HepG2 (cell line): ENCODE data around the gene HDAC3. TPM values are rescaled to one million over a fixed set of nuclear protein-coding genes. Genes with fewer than 3 reads are reported as not detected.

Experiments used
- MEIS1 ChIP-seq: sonication (generic); formaldehyde crosslinking; IDR thresholded peaks from 2 replicates; pipeline ENCODE4 v1.9.0; 2021; ENCODE audit warnings: mild to moderate bottlenecking, missing genetic modification reagents, moderate library complexity, borderline replicate concordance
- NFYC ChIP-seq: IDR thresholded peaks from 2 replicates; pipeline ENCODE4 v1.6.1; 2016; ENCODE audit warnings: missing genetic modification reagents, missing compliant biosample characterization
- NR3C1 ChIP-seq: sonication (generic); formaldehyde crosslinking; IDR thresholded peaks from 2 replicates; pipeline ENCODE4 v1.4.0; 2020; ENCODE audit warnings: missing genetic modification reagents
- RBFOX2 ChIP-seq: fragments of 200-400 bp; formaldehyde crosslinking; IDR thresholded peaks from 2 replicates; pipeline ENCODE4 v1.6.1; 2017; ENCODE audit warnings: low read depth, mild to moderate bottlenecking, low read length
- SCMH1 ChIP-seq: sonication (generic); formaldehyde crosslinking; IDR thresholded peaks from 2 replicates; pipeline ENCODE4 v1.9.0; 2021; ENCODE audit warnings: missing genetic modification reagents, mild to moderate bottlenecking, borderline replicate concordance
- SIN3A ChIP-seq: IDR thresholded peaks from 2 replicates; pipeline ENCODE4 v1.6.1; 2011; ENCODE audit warnings: low read depth, mild to moderate bottlenecking, control low read depth, low read length, borderline replicate concordance
- SMYD3 ChIP-seq: sonication (generic); formaldehyde crosslinking; IDR thresholded peaks from 2 replicates; pipeline ENCODE4 v1.8.1; 2023; ENCODE audit warnings: mild to moderate bottlenecking, missing genetic modification reagents
- TCF12 ChIP-seq, 2 experiments: fragments of 450-650 bp in 1 of 2; sonication (generic) in 1 of 2; formaldehyde crosslinking in 1 of 2; IDR thresholded peaks; 2 replicates each; pipeline versions ENCODE4 v1.6.1 to v1.8.0; 2017 to 2022; ENCODE audit warnings: antibody characterized with exemption in 1 of 2, mild to moderate bottlenecking in 1 of 2, missing genetic modification reagents in 1 of 2, moderate library complexity in 1 of 2
- ZNF20 ChIP-seq: sonication (generic); formaldehyde crosslinking; IDR thresholded peaks from 2 replicates; pipeline ENCODE4 v1.4.0; 2020; ENCODE audit warnings: mild to moderate bottlenecking, moderate library complexity, missing genetic modification reagents
- ZNF543 ChIP-seq: sonication (generic); formaldehyde crosslinking; IDR thresholded peaks from 2 replicates; pipeline ENCODE4 v1.4.0; 2020; ENCODE audit warnings: mild to moderate bottlenecking, missing genetic modification reagents
- ZNF546 ChIP-seq: sonication (generic); formaldehyde crosslinking; conservative IDR thresholded peaks from 2 replicates; pipeline ENCODE4 v1.8.1; 2023; ENCODE audit warnings: mild to moderate bottlenecking, missing genetic modification reagents
- ZNF781 ChIP-seq: sonication (generic); formaldehyde crosslinking; IDR thresholded peaks from 2 replicates; pipeline ENCODE4 v1.5.1; 2020; ENCODE audit warnings: borderline replicate concordance, mild to moderate bottlenecking, missing genetic modification reagents; ENCODE audit errors: not compliant biosample characterization
- ZSCAN12 ChIP-seq: sonication (generic); formaldehyde crosslinking; IDR thresholded peaks from 2 replicates; pipeline ENCODE4 v1.9.0; 2021; ENCODE audit warnings: mild to moderate bottlenecking, missing genetic modification reagents
- polyA plus RNA-seq, 8 experiments: library from polyadenylated mRNA; depleted of rRNA in 3 of 8; stranded (reverse) in 7 of 8; unstranded in 1 of 8; fragments of >200 nt; fragmentation: Illumina TruSeq in 4 of 8; extraction: Trizol in 4 of 8; gene quantifications; 2 replicates each; pipeline versions ENCODE4 v1.2.1 to v1.2.3, GENCODE V29; 2011 to 2016; ENCODE audit warnings: low read depth in 4 of 8, missing spikeins in 1 of 8, mixed read lengths in 1 of 8; ENCODE audit not compliant: insufficient read depth in 1 of 8
- total RNA-seq, 5 experiments: library from RNA; depleted of rRNA; stranded (reverse); fragments of >200 nt; fragmentation: Illumina TruSeq; extraction: Trizol; gene quantifications; 2 replicates each; pipeline ENCODE4 v1.2.3, GENCODE V29; 2016; ENCODE audit warnings: low read depth in 1 of 5
- TF ChIP-seq, protein P1 (sequence below): sonication (generic); formaldehyde crosslinking; IDR thresholded peaks from 2 replicates; pipeline ENCODE4 v1.4.0; 2020; ENCODE audit warnings: missing genetic modification reagents, mild to moderate bottlenecking, borderline replicate concordance
- TF ChIP-seq, protein P2 (sequence below): sonication (generic); formaldehyde crosslinking; IDR thresholded peaks from 2 replicates; pipeline ENCODE4 v1.4.0; 2020; ENCODE audit warnings: missing genetic modification reagents
- TF ChIP-seq, protein P3 (sequence below): IDR thresholded peaks from 2 replicates; pipeline ENCODE4 v1.6.1; 2016
- TF ChIP-seq, protein P4 (sequence below): sonication (generic); formaldehyde crosslinking; IDR thresholded peaks from 2 replicates; pipeline ENCODE4 v1.4.0; 2020; ENCODE audit warnings: missing genetic modification reagents, mild to moderate bottlenecking, borderline replicate concordance
- TF ChIP-seq, protein P5 (sequence below): sonication (generic); formaldehyde crosslinking; IDR thresholded peaks from 2 replicates; pipeline ENCODE4 v1.4.0; 2020; ENCODE audit warnings: mild to moderate bottlenecking, missing genetic modification reagents

The HDAC3 gene
- total and polyA plus RNA-seq, 2 of the 13 experiments (the other 11 are each of a cell fraction or from before 2014, with no cell fraction given) = 84.0 to 94.1 TPM

DNA sequence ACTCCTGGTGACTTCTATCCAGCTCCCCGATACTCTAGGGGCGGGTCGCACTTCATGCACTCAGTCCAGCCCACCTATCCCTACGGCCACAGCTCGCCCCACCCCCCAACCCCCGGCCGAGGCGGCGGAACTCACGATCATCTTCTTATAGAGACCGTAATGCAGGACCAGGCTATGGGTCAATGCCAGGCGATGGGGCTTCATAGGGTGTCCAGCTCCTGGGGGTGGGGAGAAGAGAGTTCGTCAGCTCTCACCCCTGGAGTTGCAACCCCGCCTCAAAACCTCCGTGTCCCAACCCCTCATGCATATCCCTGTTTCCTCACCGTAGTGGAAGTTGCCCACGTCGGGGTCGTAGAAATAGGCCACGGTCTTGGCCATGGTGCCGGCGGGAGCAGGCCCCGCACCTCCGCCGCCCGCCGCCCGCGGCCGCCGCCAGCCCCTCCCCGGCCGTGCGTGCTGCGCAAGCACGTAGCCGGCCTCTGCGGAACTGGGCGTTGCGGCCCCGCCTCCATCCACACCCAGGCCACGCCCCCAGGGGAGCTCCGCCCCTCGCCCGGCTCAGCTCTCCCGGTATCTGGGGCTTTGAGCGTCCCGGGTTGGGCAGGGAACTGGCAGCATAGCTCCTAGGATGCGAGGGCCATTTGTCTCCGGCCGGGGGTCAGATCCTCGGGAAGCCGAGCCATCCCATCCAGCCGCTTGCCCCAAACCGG lies at the start of gene HDAC3, which contains the start of gene RELL2 (continued):
- TF ChIP-seq SMYD3 (CRISPR knock-in tag) (no peak), ZSCAN12 (no peak), SIN3A (no peak; the same call in 1 of the 2 replicates), NR3C1 (no peak), ZNF20 (CRISPR knock-in tag) (no peak), TCF12 (IDR thresholded peaks at IDR 0.05) (no peak), TCF12 (CRISPR knock-in tag; IDR thresholded peaks at IDR 0.05) (no peak), ZNF546 (CRISPR knock-in tag) (no peak), NFYC (CRISPR knock-in tag) (no peak), ZNF781 (CRISPR knock-in tag) (no peak), SCMH1 (CRISPR knock-in tag) (no peak), ZNF543 (no peak), MEIS1 (CRISPR knock-in tag) (no peak), RBFOX2 (peak; percentile 80)
- TF ChIP-seq, protein P1, sequence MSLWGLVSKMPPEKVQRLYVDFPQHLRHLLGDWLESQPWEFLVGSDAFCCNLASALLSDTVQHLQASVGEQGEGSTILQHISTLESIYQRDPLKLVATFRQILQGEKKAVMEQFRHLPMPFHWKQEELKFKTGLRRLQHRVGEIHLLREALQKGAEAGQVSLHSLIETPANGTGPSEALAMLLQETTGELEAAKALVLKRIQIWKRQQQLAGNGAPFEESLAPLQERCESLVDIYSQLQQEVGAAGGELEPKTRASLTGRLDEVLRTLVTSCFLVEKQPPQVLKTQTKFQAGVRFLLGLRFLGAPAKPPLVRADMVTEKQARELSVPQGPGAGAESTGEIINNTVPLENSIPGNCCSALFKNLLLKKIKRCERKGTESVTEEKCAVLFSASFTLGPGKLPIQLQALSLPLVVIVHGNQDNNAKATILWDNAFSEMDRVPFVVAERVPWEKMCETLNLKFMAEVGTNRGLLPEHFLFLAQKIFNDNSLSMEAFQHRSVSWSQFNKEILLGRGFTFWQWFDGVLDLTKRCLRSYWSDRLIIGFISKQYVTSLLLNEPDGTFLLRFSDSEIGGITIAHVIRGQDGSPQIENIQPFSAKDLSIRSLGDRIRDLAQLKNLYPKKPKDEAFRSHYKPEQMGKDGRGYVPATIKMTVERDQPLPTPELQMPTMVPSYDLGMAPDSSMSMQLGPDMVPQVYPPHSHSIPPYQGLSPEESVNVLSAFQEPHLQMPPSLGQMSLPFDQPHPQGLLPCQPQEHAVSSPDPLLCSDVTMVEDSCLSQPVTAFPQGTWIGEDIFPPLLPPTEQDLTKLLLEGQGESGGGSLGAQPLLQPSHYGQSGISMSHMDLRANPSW (CRISPR knock-in tag) = no peak
- TF ChIP-seq, protein P2, sequence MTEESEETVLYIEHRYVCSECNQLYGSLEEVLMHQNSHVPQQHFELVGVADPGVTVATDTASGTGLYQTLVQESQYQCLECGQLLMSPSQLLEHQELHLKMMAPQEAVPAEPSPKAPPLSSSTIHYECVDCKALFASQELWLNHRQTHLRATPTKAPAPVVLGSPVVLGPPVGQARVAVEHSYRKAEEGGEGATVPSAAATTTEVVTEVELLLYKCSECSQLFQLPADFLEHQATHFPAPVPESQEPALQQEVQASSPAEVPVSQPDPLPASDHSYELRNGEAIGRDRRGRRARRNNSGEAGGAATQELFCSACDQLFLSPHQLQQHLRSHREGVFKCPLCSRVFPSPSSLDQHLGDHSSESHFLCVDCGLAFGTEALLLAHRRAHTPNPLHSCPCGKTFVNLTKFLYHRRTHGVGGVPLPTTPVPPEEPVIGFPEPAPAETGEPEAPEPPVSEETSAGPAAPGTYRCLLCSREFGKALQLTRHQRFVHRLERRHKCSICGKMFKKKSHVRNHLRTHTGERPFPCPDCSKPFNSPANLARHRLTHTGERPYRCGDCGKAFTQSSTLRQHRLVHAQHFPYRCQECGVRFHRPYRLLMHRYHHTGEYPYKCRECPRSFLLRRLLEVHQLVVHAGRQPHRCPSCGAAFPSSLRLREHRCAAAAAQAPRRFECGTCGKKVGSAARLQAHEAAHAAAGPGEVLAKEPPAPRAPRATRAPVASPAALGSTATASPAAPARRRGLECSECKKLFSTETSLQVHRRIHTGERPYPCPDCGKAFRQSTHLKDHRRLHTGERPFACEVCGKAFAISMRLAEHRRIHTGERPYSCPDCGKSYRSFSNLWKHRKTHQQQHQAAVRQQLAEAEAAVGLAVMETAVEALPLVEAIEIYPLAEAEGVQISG (CRISPR knock-in tag) = peak; percentile 45
- TF ChIP-seq, protein P3, sequence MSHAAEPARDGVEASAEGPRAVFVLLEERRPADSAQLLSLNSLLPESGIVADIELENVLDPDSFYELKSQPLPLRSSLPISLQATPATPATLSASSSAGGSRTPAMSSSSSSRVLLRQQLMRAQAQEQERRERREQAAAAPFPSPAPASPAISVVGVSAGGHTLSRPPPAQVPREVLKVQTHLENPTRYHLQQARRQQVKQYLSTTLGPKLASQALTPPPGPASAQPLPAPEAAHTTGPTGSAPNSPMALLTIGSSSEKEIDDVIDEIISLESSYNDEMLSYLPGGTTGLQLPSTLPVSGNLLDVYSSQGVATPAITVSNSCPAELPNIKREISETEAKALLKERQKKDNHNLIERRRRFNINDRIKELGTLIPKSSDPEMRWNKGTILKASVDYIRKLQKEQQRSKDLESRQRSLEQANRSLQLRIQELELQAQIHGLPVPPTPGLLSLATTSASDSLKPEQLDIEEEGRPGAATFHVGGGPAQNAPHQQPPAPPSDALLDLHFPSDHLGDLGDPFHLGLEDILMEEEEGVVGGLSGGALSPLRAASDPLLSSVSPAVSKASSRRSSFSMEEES (CRISPR knock-in tag) = no peak
- TF ChIP-seq, protein P4, sequence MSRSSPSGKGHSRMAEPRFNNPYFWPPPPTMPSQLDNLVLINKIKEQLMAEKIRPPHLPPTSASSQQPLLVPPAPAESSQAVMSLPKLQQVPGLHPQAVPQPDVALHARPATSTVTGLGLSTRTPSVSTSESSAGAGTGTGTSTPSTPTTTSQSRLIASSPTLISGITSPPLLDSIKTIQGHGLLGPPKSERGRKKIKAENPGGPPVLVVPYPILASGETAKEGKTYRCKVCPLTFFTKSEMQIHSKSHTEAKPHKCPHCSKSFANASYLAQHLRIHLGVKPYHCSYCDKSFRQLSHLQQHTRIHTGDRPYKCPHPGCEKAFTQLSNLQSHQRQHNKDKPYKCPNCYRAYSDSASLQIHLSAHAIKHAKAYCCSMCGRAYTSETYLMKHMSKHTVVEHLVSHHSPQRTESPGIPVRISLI (CRISPR knock-in tag) = no peak
- TF ChIP-seq, protein P5, sequence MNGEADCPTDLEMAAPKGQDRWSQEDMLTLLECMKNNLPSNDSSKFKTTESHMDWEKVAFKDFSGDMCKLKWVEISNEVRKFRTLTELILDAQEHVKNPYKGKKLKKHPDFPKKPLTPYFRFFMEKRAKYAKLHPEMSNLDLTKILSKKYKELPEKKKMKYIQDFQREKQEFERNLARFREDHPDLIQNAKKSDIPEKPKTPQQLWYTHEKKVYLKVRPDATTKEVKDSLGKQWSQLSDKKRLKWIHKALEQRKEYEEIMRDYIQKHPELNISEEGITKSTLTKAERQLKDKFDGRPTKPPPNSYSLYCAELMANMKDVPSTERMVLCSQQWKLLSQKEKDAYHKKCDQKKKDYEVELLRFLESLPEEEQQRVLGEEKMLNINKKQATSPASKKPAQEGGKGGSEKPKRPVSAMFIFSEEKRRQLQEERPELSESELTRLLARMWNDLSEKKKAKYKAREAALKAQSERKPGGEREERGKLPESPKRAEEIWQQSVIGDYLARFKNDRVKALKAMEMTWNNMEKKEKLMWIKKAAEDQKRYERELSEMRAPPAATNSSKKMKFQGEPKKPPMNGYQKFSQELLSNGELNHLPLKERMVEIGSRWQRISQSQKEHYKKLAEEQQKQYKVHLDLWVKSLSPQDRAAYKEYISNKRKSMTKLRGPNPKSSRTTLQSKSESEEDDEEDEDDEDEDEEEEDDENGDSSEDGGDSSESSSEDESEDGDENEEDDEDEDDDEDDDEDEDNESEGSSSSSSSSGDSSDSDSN (CRISPR knock-in tag) = peak; percentile 39; the same call in 1 of the 2 replicates
